IMR-90 (cell line): ENCODE data around the gene SERPING1. TPM values are rescaled to one million over a fixed set of nuclear protein-coding genes. Genes with fewer than 3 reads are reported as not detected.

Source experiments
- ATAC-seq: fragments of 200-7000 bp; cut with Tn5 transposase; 2 replicates; pipeline ENCODE4 v1.9.1; 2020; ENCODE audit warnings: low read depth, mild to moderate bottlenecking, moderate library complexity
- BruUV-seq: library from RNA; stranded (reverse); fragments of 400-500 nt; replicated peaks from 2 replicates; lab custom pipeline; 2021; lab: Mats Ljungman, UMichigan
- CTCF ChIA-PET: fragments of 300-600 bp; formaldehyde crosslinking; extraction: SDS; loops from one replicate; lab custom pipeline; 2021; ENCODE audit warnings: antibody characterized with exemption; lab: Yijun Ruan, JAX
- POLR2A ChIA-PET: fragments of 300-600 bp; sonication (Branson Sonifier 250); formaldehyde crosslinking; loops from one replicate; lab custom pipeline; 2022; ENCODE audit warnings: antibody characterized with exemption; ENCODE audit not compliant: unreplicated experiment; lab: Charles Lee
- DNase-seq: peaks from one replicate; pipeline ENCODE4 v3.0.0; 2013
- H2AFZ ChIP-seq: replicated peaks from 2 replicates; pipeline ENCODE3; 2013; ENCODE audit warnings: low read length, mild to moderate bottlenecking; ENCODE audit not compliant: poor library complexity
- H2AK5ac ChIP-seq: 2 replicates; pipeline ENCODE4 v1.6.1; 2013; ENCODE audit warnings: low read depth, low read length, inconsistent platforms
- H2AK9ac ChIP-seq: replicated peaks from 2 replicates; pipeline ENCODE3; 2013; ENCODE audit warnings: mild to moderate bottlenecking, low read depth, low read length, moderate library complexity; ENCODE audit not compliant: poor library complexity
- H2BK120ac ChIP-seq: 2 replicates; pipeline ENCODE4 v1.6.1; 2013; ENCODE audit warnings: low read depth, low read length, inconsistent platforms
- H2BK15ac ChIP-seq: 3 replicates; pipeline ENCODE4 v1.6.1; 2013; ENCODE audit warnings: low read depth, low read length, inconsistent platforms
- H2BK20ac ChIP-seq: 2 replicates; pipeline ENCODE4 v1.6.1; 2013; ENCODE audit warnings: low read depth, mild to moderate bottlenecking, inconsistent platforms, low read length, moderate library complexity
- H2BK5ac ChIP-seq: 2 replicates; pipeline ENCODE4 v1.6.1; 2013; ENCODE audit warnings: mild to moderate bottlenecking, low read depth, low read length, inconsistent platforms; ENCODE audit not compliant: poor library complexity, severe bottlenecking
- H3K14ac ChIP-seq: replicated peaks from 2 replicates; pipeline ENCODE4 v1.6.1; 2013; ENCODE audit warnings: low read depth, low read length, inconsistent platforms
- H3K18ac ChIP-seq: 2 replicates; pipeline ENCODE4 v1.6.1; 2013; ENCODE audit warnings: low read depth, low read length, control low read depth
- H3K23ac ChIP-seq: 2 replicates; pipeline ENCODE4 v1.6.1; 2013; ENCODE audit warnings: low read depth, low read length, inconsistent platforms
- H3K27ac ChIP-seq: 2 replicates; pipeline ENCODE4 v1.5.1; 2013; ENCODE audit warnings: mild to moderate bottlenecking, control low read depth, low read length; ENCODE audit not compliant: insufficient read depth
- H3K27me3 ChIP-seq: 2 replicates; pipeline ENCODE4 v1.6.1; 2013; ENCODE audit warnings: low read length; ENCODE audit not compliant: control insufficient read depth, insufficient read depth
- H3K36me3 ChIP-seq: 2 replicates; pipeline ENCODE4 v1.6.1; 2013; ENCODE audit warnings: low read length, mixed read lengths; ENCODE audit not compliant: control insufficient read depth, insufficient read depth
- H3K4ac ChIP-seq: 2 replicates; pipeline ENCODE4 v1.6.1; 2013; ENCODE audit warnings: low read depth, low read length, inconsistent platforms
- H3K4me1 ChIP-seq: 2 replicates; pipeline ENCODE4 v1.6.1; 2013; ENCODE audit warnings: low read length, mixed read lengths; ENCODE audit not compliant: control insufficient read depth, insufficient read depth
- H3K4me2 ChIP-seq: 2 replicates; pipeline ENCODE4 v1.6.1; 2013; ENCODE audit warnings: low read depth, mild to moderate bottlenecking, control low read depth, low read length, moderate library complexity
- H3K4me3 ChIP-seq: 2 replicates; pipeline ENCODE4 v1.5.1; 2013; ENCODE audit warnings: low read depth, mild to moderate bottlenecking, control low read depth, low read length, moderate library complexity; ENCODE audit not compliant: insufficient read depth
- H3K56ac ChIP-seq: 2 replicates; pipeline ENCODE4 v1.6.1; 2013; ENCODE audit warnings: low read length, inconsistent platforms; ENCODE audit not compliant: insufficient read depth; ENCODE audit errors: extremely low read depth
- H3K79me1 ChIP-seq, 2 experiments: 2 replicates each; pipeline ENCODE4 v1.6.1; 2013; ENCODE audit warnings: low read length in 2 of 2, inconsistent platforms in 1 of 2, low read depth in 1 of 2
- H3K9ac ChIP-seq: 2 replicates; pipeline ENCODE4 v1.6.1; 2013; ENCODE audit warnings: low read depth, low read length, control low read depth
- H3K9me1 ChIP-seq: 2 replicates; pipeline ENCODE4 v1.6.1; 2013; ENCODE audit warnings: low read length, inconsistent platforms; ENCODE audit not compliant: insufficient read depth
- H3K9me3 ChIP-seq: 2 replicates; pipeline ENCODE4 v1.6.1; 2013; ENCODE audit warnings: low read length; ENCODE audit not compliant: control insufficient read depth, insufficient read depth
- H4K20me1 ChIP-seq: 2 replicates; pipeline ENCODE4 v1.6.1; 2013; ENCODE audit warnings: low read length, inconsistent platforms; ENCODE audit not compliant: insufficient read depth
- H4K5ac ChIP-seq: 2 replicates; pipeline ENCODE4 v1.6.1; 2013; ENCODE audit warnings: mild to moderate bottlenecking, low read depth, low read length, control low read depth
- H4K8ac ChIP-seq, 2 experiments: 2 replicates each; pipeline ENCODE4 v1.6.1; 2013; ENCODE audit warnings: low read depth in 2 of 2, low read length in 2 of 2, control low read depth in 1 of 2, inconsistent platforms in 1 of 2
- H4K91ac ChIP-seq: 2 replicates; pipeline ENCODE4 v1.6.1; 2013; ENCODE audit warnings: low read depth, low read length, inconsistent platforms; ENCODE audit not compliant: insufficient read depth
- BHLHE40 ChIP-seq: fragments of 150-350 bp; IDR thresholded peaks from 2 replicates; pipeline ENCODE4 v1.6.1; 2016; ENCODE audit warnings: mild to moderate bottlenecking, low read depth, low read length
- NFE2L2 ChIP-seq: fragments of 150-350 bp; IDR thresholded peaks from 2 replicates; pipeline ENCODE4 v1.6.1; 2016; ENCODE audit warnings: low read depth, mild to moderate bottlenecking, low read length
- SMC3 ChIP-seq: fragments of 150-350 bp; IDR thresholded peaks from 2 replicates; pipeline ENCODE4 v1.6.1; 2016; ENCODE audit warnings: low read depth, mild to moderate bottlenecking, antibody characterized with exemption, low read length, moderate library complexity
- WGBS, 2 experiments: methylation state at CpG; one replicate each; pipeline versions ENCODE4 v1.1.5 to v1.1.7; 2013; ENCODE audit warnings: missing lambda C conversion rate in 2 of 2; ENCODE audit not compliant: insufficient read length in 1 of 2; ENCODE audit errors: extremely low coverage in 2 of 2; 5-methylcytosine and 5-hydroxymethylcytosine counted together
- dilution Hi-C: fragments of 300-500 bp; cut with HindIII; formaldehyde crosslinking; loops from one replicate; pipeline ENCODE4 v1.14.3; 2018; ENCODE audit warnings: low sequenced_read_pairs; ENCODE audit not compliant: unreplicated experiment
- in situ Hi-C: fragments of 300-500 bp; cut with MboI; formaldehyde crosslinking; loops from 3 replicates; pipeline ENCODE4 v1.14.3; 2019; ENCODE audit warnings: low sequenced_read_pairs, inconsistent platforms, mixed read lengths
- intact Hi-C: fragments of 100-400 bp; cut with micrococcal nuclease; formaldehyde crosslinking; loops from 2 replicates; pipeline ENCODE4 v1.10.0; 2022
- microRNA-seq, 2 experiments: library from miRNA; stranded (forward) in 1 of 2; unstranded in 1 of 2; fragments of 10-50 nt in 1 of 2; fragments of <30 nt in 1 of 2; gene quantifications in 1 of 2; microRNA quantifications in 1 of 2; one replicate each; pipeline versions ENCODE3 to v1.1.0; 2013 to 2020; ENCODE audit not compliant: insufficient read depth in 1 of 2, insufficient read length in 1 of 2, unreplicated experiment in 1 of 2
- polyA plus RNA-seq, 3 experiments: library from polyadenylated mRNA; depleted of rRNA; stranded (reverse); fragments of >200 nt; gene quantifications; 2 replicates each; pipeline ENCODE4 v1.2.3, GENCODE V29; 2012; ENCODE audit warnings: low replicate concordance in 1 of 3
- small RNA-seq, 5 experiments: library from RNA; depleted of rRNA; stranded (forward); fragments of <200 nt; gene quantifications; one replicate each; pipeline ENCODE3, GENCODE V24; 2012
- total RNA-seq: library from RNA; depleted of rRNA; stranded (reverse); fragments of >200 nt; gene quantifications from 2 replicates; pipeline ENCODE4 v1.2.3, GENCODE V29; 2012; rRNA removed

The SERPING1 gene
- total and polyA plus RNA-seq, 2 of the 4 experiments (the other 2 are of a cell fraction), result 2.0 to 30.7 TPM

DNA sequence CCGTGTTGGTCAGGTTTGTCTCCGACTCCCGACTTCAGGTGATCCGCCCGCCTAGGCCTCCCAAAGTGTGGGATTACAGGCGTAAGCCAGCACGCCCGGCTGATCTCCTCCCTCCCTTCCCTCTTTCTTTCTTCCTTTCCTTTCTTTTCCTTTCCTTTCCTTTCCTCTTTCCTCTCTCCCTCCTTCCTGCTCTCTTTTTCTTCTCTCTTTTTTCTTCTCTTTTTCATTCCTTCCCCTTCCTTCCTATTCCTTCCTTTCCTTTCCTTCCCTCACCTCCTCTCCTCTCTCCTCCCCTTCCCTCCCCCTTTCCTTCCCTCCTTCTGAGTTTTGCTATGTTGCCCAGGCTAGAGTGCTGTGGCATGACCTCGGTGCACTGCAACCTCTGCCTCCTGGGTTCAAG is 66.5 kb downstream of the SERPING1 start:
- ATAC-seq, result no peak
- no peak overlapping the region for H3K18ac ChIP-seq
- dilution Hi-C loops (no loop called here), in situ Hi-C loops (no loop called here), intact Hi-C loops (no loop called here)
- no peak overlapping the region for H4K8ac ChIP-seq
- no peak overlapping the region for H2BK5ac ChIP-seq
- POLR2A ChIA-PET, result no interaction called here
- no peak overlapping the region for H4K5ac ChIP-seq
- BruUV-seq, result no TSS peak
- H3K9ac ChIP-seq, result no peak overlapping the region
- TF ChIP-seq NFE2L2 (no peak), BHLHE40 (no peak), SMC3 (no peak)
- CTCF ChIA-PET, result no interaction called here
- H3K4me1 ChIP-seq, result peaks cover 2% of the 10 kb centered on the region; the same call in 1 of the 2 replicates
- WGBS, 2 experiments, result 91% methylated on average over 7 of the region's 9 CpGs; no CpG with 5 or more reads in 1 of the 2 experiments
- no peaks in the 10 kb centered on the region for H3K27me3 ChIP-seq
- no peak overlapping the region for H2BK20ac ChIP-seq
- H3K4ac ChIP-seq, result no peak overlapping the region
- H3K9me3 ChIP-seq, result no peaks in the 10 kb centered on the region
- no peak for DNase-seq
- H3K23ac ChIP-seq, result no peak overlapping the region
- H3K9me1 ChIP-seq, result no peaks in the 10 kb centered on the region
- no peak overlapping the region for H3K4me3 ChIP-seq
- peaks cover 6 to 18% of the 10 kb centered on the region in 2 experiments for H3K79me1 ChIP-seq
- no peak overlapping the region for H2AK9ac ChIP-seq
- no peak overlapping the region for H3K14ac ChIP-seq
- H2AFZ ChIP-seq, result no peak overlapping the region
- no peak overlapping the region for H2AK5ac ChIP-seq
- no peak overlapping the region for H3K4me2 ChIP-seq
- no peak overlapping the region for H2BK15ac ChIP-seq
- peaks cover 17% of the 10 kb centered on the region for H3K36me3 ChIP-seq
- H2BK120ac ChIP-seq, result no peak overlapping the region
- no peak overlapping the region for H3K56ac ChIP-seq
- no peak overlapping the region for H3K27ac ChIP-seq
- H4K91ac ChIP-seq, result no peak overlapping the region
- no peaks in the 10 kb centered on the region; the same call in 1 of the 2 replicates for H4K20me1 ChIP-seq

Small RNA genes lying within 50 kb of the gene (microRNA-seq; reads per million reads assigned to microRNA genes)
- 3,787 to 7,122 reads per million in 2 experiments for gene MIR130A

Small RNA genes lying within 50 kb of the gene (small RNA-seq; reads per million reads assigned to genes)
- gene MIR130A, result 141 to 25,303 (median 14,837) reads per million in 5 experiments

Other genes with a start within 250 kb of the SERPING1 start
- not detected in 2 replicates for gene PRG3, start 216.5 kb upstream of the SERPING1 start, total RNA-seq
- not detected in 2 replicates for gene PRG3, start 216.5 kb upstream of the SERPING1 start, polyA plus RNA-seq (2012; rRNA removed)
- not detected in 2 replicates for gene PRG2, start 207.0 kb upstream of the SERPING1 start, total RNA-seq
- gene PRG2, start 207.0 kb upstream of the SERPING1 start, polyA plus RNA-seq (2012; rRNA removed), result not detected in 2 replicates
- gene SLC43A3, start 170.6 kb upstream of the SERPING1 start, total RNA-seq, result 10.6 and 12.7 TPM in 2 replicates
- 21.1 and 22.0 TPM in 2 replicates for gene SLC43A3, start 170.6 kb upstream of the SERPING1 start, polyA plus RNA-seq (2012; rRNA removed)
- not detected in 2 replicates for gene RTN4RL2, start 137.2 kb upstream of the SERPING1 start, total RNA-seq
- 0.83 and 1.5 TPM in 2 replicates for gene RTN4RL2, start 137.2 kb upstream of the SERPING1 start, polyA plus RNA-seq (2012; rRNA removed)
- gene SLC43A1, start 82.0 kb upstream of the SERPING1 start, total RNA-seq, result 8.6 and 10.0 TPM in 2 replicates
- gene SLC43A1, start 82.0 kb upstream of the SERPING1 start, polyA plus RNA-seq (2012; rRNA removed), result 15.9 and 17.0 TPM in 2 replicates
- gene TIMM10, start 66.9 kb upstream of the SERPING1 start, total RNA-seq, result 70.0 and 96.8 TPM in 2 replicates
- 135 and 148 TPM in 2 replicates for gene TIMM10, start 66.9 kb upstream of the SERPING1 start, polyA plus RNA-seq (2012; rRNA removed)
- gene SMTNL1, start 60.1 kb upstream of the SERPING1 start, total RNA-seq, result not detected in 2 replicates
- gene SMTNL1, start 60.1 kb upstream of the SERPING1 start, polyA plus RNA-seq (2012; rRNA removed), result not detected in 2 replicates
- 34.4 and 37.5 TPM in 2 replicates for gene UBE2L6, start 30.0 kb upstream of the SERPING1 start, total RNA-seq
- gene UBE2L6, start 30.0 kb upstream of the SERPING1 start, polyA plus RNA-seq (2012; rRNA removed), result 46.7 and 51.7 TPM in 2 replicates
- gene YPEL4, start 52.2 kb downstream of the SERPING1 start, total RNA-seq, result under 0.01 and 0.18 TPM in 2 replicates
- 0.57 and 0.79 TPM in 2 replicates for gene YPEL4, start 52.2 kb downstream of the SERPING1 start, polyA plus RNA-seq (2012; rRNA removed)
- gene CLP1, start 60.1 kb downstream of the SERPING1 start, total RNA-seq, result 24.0 and 26.7 TPM in 2 replicates
- 16.3 and 16.5 TPM in 2 replicates for gene CLP1, start 60.1 kb downstream of the SERPING1 start, polyA plus RNA-seq (2012; rRNA removed)
- gene ZDHHC5, start 70.4 kb downstream of the SERPING1 start, total RNA-seq, result 19.4 and 21.4 TPM in 2 replicates
- 44.0 and 45.7 TPM in 2 replicates for gene ZDHHC5, start 70.4 kb downstream of the SERPING1 start, polyA plus RNA-seq (2012; rRNA removed)
- gene MED19, start 114.5 kb downstream of the SERPING1 start, total RNA-seq, result 14.0 and 14.7 TPM in 2 replicates
- gene MED19, start 114.5 kb downstream of the SERPING1 start, polyA plus RNA-seq (2012; rRNA removed), result 35.0 and 40.9 TPM in 2 replicates
- 72.5 and 103 TPM in 2 replicates for gene TMX2, start 114.9 kb downstream of the SERPING1 start, total RNA-seq
- 60.3 and 70.4 TPM in 2 replicates for gene TMX2, start 114.9 kb downstream of the SERPING1 start, polyA plus RNA-seq (2012; rRNA removed)
- 40.3 and 48.9 TPM in 2 replicates for gene SELENOH, start 143.8 kb downstream of the SERPING1 start, total RNA-seq
- 107 and 137 TPM in 2 replicates for gene SELENOH, start 143.8 kb downstream of the SERPING1 start, polyA plus RNA-seq (2012; rRNA removed)
- not detected in 2 replicates for gene BTBD18, start 154.1 kb downstream of the SERPING1 start, total RNA-seq
- gene BTBD18, start 154.1 kb downstream of the SERPING1 start, polyA plus RNA-seq (2012; rRNA removed), result not detected in 2 replicates
- gene CTNND1, start 164.1 kb downstream of the SERPING1 start, total RNA-seq, result 193 and 229 TPM in 2 replicates
- 80.5 and 88.5 TPM in 2 replicates for gene CTNND1, start 164.1 kb downstream of the SERPING1 start, polyA plus RNA-seq (2012; rRNA removed)